ENCODE data around the gene CACNB1.
"Not testable (repeated sequence)": the region's sequence is repeated elsewhere in the genome, so short reads cannot be mapped to it uniquely, and the experiment has no call there.

CACNB1 gene

GRCh38 chr17:39151150-39151942 lies 46.1 kb downstream of the CACNB1 start, which contains the start of gene PLXDC1:
TSS of gene PLXDC1 (minus strand) at chr17:39151637. CDS start at chr17:39151437, 200 bp downstream.
- DNase-seq (ENCODE audit: low read depth): no peak

DNA sequence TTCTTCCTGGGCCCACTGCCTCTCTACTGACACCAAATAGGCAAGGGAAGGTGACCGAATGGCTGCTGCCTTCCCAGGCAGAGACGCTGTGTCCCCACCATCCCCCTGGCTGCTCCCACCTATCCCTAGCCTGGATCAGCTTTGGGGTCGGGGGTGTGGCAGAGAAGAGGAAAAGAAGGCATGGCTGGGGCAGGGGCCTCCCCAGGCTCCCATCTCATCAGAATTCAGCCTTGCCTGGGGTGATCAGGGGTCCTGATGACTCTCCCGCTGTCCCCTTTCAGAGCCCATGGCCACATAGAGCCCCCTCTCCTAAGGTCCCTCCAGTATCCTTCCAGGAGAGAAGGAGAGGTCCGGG lies 46.7 kb downstream of the CACNB1 start:
- no peak for DNase-seq (ENCODE audit: low read depth)

GRCh38 chr17:39150104-39150634 lies 47.3 kb downstream of the CACNB1 start:
- no peak for DNase-seq (ENCODE audit: low read depth)

GRCh38 chr17:39147221-39148185 lies 50.0 kb downstream of the CACNB1 start:
- DNase-seq (ENCODE audit: low read depth): no peak

DNA sequence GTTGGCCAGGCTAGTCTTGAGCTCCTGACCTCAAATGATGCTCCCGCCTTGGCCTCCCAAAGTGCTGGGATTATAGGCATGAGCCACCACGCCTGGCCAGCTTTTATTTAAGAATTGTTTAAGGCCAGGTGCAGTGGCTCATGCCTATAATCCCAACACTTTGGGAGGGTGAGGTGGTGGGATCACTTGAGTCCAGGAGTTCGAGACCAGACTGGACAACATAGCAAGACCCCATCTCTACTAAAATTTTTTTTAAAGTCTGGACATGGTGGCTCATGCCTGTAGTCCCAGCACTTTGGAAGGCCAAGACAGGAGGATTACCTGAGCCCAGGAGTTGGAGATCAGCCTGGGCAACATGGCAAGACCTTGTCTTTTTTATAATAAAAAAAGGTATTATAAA lies 51.2 kb downstream of the CACNB1 start:
- DNase-seq (ENCODE audit: low read depth): no peak

DNA sequence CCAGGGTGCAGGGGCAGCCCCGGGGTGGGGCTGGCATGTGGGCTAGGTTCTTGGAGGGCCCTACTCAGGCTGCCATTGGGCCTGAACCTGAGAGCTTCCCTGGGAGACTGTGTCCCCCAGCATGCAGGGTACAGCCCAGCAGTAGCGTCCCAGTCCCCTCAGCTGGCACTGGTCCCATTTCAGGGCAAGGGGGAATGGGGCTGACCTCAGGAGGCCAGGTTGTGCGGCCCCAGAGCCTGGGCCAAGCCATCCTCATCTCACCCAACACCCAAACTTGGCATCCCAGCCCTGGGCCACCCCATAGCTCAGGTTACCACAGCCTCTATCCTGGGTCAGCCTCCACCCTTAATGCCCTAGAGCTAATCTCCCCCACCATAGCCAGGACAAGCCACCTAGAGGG lies 52.3 kb downstream of the CACNB1 start:
- no peak for DNase-seq (ENCODE audit: low read depth)

GRCh38 chr17:39144416-39144840 lies 53.0 kb downstream of the CACNB1 start:
- no peak for DNase-seq (ENCODE audit: low read depth)

DNA sequence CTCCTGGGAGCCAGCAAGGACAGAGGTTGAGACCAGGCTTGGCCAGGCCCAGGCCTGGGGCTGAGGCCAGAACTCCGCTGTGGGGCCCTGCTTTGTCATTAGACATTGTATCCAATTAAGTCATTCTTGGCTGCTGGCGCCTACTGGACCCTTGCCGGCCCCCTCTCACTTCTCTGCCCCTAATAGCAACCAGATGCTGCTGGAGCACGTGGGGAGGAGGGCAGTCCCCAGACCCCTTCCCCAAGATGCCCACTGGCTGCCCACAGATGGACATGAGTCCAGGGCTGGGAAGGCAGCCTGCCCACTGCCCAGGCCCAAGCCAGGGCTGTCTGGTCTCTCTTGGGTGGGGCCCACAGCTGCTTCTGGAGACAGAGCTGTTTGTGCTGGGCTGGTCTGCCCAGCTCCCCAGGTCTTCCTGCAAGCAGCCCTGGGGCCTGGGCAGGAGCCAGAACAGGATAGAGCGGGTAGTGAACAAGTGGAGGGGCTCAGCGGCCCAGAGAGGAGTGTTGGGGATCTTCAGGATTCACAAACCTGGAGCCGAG lies 53.8 kb downstream of the CACNB1 start:
- DNase-seq (ENCODE audit: low read depth): no peak

- no peak for DNase-seq (ENCODE audit: low read depth)
These were observed 55.4 kb downstream of the CACNB1 start for GRCh38 chr17:39141915-39142664.

DNA sequence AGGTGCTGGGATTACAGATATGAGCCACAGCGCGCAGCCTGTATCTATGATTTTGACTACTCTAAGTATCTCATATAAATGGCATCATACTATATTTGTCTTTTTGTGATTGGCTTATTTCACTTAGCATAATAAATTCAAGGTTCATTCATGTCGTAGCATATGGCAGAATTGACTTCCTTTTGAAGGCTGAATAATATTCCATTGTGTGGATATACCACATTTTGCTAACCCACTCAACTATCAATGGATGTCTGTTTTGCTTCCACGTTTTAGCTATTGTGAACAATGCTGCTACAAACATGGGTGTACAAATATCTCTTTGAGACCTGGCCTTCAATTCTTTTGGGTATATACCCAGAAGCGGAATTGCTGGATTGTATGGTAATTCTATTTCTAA lies 56.2 kb downstream of the CACNB1 start:
- no peak for DNase-seq (ENCODE audit: low read depth)

- DNase-seq (ENCODE audit: low read depth): no peak
These were observed 57.9 kb downstream of the CACNB1 start for GRCh38 chr17:39139561-39139960.

GRCh38 chr17:39139161-39139511 lies 58.3 kb downstream of the CACNB1 start:
- no peak for DNase-seq (ENCODE audit: low read depth)

- DNase-seq (ENCODE audit: low read depth): no peak
These were observed 58.9 kb downstream of the CACNB1 start for GRCh38 chr17:39138431-39139160.

GRCh38 chr17:39134878-39135277 lies 62.6 kb downstream of the CACNB1 start:
- no peak for DNase-seq (ENCODE audit: low read depth)

GRCh38 chr17:39132192-39132610 lies 65.3 kb downstream of the CACNB1 start:
- DNase-seq (ENCODE audit: low read depth): no peak

- DNase-seq (ENCODE audit: low read depth): no peak
These were observed 65.9 kb downstream of the CACNB1 start for GRCh38 chr17:39131616-39132015.

- DNase-seq (ENCODE audit: low read depth): no peak
These were observed 67.3 kb downstream of the CACNB1 start for GRCh38 chr17:39130205-39130604.

DNA sequence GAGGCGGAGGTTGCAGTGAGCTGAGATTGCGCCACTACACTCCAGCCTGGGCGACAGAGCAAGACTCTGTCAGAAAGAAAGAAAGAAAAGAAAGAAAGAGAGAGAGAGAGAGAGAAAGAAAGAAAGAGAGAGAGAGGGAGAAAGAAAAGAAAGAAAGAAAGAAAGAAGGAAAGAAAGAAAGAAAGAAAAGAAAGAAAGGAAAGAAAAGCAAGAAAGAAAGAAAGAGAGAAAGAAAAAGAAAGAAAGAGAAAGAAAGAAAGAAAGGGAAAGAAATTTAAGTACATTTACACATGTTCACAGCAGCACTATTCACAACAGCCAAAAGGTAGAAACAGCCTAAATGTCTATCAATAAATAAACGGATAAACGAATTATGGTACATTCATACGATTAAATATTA lies 67.9 kb downstream of the CACNB1 start:
- DNase-seq (ENCODE audit: low read depth): not testable (repeated sequence)

DNA sequence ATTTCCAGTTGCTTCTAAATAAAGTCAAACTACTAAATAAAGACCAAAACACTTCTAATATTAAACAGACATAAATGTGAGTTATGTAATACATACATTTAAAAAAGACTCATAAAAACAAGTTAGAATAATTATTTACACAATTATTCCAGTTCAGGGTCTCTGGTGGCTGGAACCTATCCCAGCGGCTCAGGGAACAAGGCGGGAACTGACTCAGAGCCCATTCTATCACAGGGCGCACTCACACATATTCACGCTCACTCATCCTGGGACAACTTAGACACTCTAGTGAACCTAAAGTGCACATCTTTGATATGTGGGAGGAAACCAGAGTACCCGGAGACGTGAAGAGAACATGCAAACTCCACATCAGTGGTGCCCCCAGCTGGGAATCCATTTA lies 71.0 kb downstream of the CACNB1 start:
- no peak for DNase-seq (ENCODE audit: low read depth)

- DNase-seq (ENCODE audit: low read depth): no peak
These were observed 72.2 kb downstream of the CACNB1 start for GRCh38 chr17:39125143-39125875.
